Dedifferentiated amniotic fluid mesenchymal stem cell (primary cell): ENCODE measurements around the gene LCE1D.

Experiments
- DNase-seq: peaks from one replicate; pipeline ENCODE4 v3.0.0-alpha.2; 2016; ENCODE audit errors: extremely low spot score

LCE1D gene, protein sequence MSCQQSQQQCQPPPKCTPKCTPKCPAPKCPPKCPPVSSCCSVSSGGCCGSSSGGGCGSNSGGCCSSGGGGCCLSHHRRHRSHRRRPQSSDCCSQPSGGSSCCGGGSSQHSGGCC

DNA sequence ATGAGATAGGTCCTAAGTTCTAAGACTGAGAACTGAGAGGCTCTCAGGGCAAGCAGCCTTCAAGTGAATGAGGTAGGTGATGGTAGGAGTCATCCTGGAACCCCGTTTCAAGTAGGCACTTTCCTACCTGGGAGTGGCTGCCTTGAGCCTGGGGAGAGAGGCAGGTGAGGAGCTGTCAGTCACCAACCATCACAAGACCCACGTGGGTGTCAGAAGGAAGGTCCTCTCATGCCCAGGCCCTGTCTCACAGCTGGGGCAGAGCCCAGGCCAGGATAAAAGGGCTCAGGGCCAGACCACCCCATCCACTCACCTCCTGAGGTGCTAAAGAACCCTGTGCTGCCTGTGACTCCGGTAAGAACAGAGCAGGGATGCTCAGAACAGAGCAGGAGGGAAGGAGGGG is at the start of gene LCE1D:
Gene LCE1D, plus strand, starts transcription at position 301 of the 400 bp plus-strand sequence. CDS start 1,074 bp downstream, outside the sequence.
- no peak for DNase-seq

DNA sequence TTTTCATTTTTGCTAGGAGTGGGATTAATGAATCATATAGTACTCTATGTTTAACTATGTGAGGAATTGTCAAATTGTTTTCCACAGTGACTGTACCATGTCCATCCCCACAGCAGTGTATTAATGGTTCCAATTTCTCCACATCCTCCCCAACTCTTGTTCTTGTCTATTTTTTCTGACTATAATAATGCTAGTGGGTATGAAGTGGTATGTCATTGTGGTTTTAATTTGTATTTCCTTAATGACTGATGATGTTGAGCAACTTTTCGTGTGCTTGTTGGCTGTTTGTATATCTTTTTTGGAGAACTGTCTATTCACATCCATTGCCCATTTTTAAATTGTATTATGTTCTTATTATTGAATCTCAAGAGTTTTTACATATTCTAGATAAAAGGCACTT is 48.7 kb upstream of the LCE1D start:
- DNase-seq: no peak

DNA sequence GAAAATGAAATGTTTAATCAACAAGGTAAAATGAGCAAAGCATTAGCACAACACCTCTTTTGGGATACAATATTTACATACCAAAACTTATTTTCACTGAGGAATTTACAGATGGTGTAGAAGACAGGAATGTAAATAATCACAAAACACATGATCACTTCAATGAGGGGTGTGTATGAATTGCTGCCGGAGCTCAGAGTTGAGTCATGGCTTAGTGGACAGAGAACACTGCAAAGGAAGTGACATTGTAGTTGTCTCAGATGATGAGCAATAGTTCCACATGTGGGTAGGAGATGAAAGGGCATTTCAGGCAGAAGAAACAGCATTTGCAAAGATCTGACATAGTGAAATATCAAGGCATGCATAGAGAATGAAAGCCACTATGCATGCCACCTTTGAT is 44.3 kb upstream of the LCE1D start:
- no peak for DNase-seq

DNA sequence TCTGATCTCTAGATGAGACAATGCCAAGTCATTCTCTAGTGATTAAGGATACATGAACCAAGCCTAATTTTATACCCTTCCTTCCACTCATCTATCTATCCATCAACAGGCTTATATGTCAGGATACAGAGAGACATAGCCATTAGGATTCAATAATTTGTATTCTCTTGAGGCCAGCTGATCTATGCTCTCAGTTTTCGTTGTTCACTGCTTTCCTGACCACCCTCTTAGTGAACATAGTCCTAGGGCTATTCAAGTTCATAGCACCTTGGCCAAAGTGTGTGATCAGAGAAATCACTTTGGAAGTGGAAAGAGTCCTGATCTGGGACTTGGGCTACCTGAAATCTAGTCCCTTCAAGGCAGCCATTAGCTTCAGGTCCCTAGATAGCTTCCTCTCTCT is 42.9 kb upstream of the LCE1D start:
- DNase-seq: no peak

DNA sequence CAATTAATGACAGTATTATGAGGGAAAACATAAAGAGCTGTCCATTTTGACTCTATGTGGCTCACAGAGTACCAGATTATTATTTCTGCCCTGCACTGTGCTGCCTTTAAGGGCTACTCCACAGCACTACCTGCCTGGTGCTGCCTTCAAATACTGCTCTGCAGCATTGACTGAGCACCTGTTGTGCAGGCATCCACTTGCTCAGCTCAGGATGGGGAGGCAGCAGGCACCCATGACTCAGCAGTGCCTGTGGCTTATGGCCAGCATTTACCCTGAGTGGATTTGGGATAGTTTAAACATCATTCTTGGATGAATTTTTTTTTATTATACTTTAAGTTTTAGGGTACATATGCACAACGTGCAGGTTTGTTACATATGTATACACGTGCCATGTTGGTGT is 39.6 kb upstream of the LCE1D start:
- no peak for DNase-seq

DNA sequence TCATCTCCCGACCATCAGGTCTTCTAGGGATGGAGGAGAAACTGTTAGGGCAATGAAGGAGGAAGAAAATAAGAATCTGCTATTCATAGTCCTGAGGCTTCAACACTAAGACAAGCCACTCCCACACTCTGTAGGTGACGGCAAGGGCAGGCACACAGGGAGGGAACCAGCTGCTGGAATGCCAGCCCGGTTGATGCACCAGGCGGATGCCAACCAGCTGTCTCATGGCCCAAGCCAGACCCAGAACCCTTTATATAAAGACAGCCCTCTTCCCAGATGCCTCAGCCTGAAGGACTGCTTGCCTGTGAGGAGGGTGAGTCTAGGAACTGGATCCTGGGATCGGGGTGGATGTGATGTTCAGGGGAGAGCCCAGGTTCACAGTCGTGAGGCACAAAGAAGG is 38.8 kb upstream of the LCE1D start, which contains the start of gene KPRP:
Gene KPRP, plus strand, starts transcription at position 279 of the 400 bp plus-strand sequence. CDS start 1,564 bp downstream, outside the sequence.
- DNase-seq: no peak

DNA sequence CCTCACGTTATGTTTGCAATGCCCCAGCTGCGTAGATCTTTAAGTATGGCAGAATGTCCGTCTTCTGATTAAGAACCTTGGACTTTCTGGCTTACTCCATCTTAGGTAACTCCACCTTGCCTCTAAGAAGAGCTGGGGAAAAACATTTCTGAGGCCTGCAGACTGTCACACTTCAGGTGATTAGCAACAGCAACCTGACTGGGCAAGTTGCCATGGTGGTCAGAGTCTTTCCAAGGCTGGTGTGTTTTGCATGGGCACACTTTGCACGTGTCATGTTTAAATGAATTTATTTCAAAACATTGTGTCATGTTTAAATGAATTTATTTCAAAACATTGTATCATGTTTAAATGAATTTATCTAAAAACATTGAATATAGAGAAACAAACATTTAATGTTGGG is 37.9 kb upstream of the LCE1D start:
- DNase-seq: no peak

DNA sequence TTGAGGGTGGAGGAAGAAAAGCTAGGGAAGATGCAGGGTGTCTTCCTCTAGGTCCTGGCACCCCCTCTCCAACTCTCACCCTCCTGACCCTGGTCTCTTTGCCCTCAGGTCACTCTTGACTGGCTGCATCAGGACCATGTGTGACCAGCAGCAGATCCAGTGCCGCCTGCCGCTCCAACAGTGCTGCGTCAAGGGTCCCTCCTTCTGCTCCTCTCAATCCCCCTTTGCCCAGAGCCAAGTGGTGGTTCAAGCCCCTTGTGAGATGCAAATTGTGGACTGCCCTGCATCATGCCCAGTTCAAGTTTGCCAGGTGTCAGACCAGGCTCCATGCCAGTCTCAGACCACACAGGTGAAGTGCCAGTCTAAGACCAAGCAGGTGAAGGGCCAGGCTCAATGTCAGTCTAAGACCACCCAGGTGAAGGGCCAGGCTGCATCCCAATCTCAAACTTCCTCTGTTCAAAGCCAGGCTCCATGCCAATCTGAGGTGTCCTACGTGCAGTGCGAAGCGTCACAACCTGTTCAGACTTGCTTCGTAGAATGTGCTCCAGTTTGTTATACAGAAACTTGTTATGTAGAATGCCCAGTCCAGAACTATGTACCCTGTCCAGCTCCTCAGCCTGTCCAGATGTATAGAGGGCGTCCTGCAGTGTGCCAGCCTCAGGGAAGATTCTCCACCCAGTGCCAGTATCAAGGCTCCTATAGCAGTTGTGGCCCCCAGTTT is 36.9 kb upstream of the LCE1D start:
- no peak for DNase-seq

DNA sequence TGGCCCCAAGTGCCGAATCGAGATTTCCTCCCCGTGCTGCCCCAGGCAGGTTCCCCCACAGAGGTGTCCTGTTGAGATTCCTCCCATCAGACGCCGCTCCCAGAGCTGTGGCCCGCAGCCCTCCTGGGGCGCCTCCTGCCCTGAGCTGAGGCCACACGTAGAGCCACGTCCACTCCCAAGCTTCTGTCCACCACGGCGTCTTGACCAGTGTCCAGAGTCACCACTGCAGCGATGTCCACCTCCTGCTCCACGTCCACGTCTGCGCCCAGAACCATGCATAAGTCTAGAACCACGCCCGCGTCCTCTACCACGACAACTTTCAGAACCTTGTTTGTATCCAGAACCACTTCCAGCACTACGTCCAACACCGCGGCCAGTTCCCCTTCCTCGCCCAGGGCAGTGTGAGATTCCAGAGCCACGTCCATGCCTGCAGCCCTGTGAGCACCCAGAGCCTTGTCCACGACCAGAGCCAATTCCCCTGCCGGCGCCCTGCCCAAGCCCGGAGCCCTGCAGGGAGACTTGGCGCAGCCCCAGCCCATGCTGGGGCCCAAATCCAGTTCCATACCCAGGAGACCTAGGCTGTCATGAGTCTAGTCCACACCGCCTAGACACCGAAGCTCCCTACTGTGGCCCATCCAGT is 35.9 kb upstream of the LCE1D start:
- DNase-seq: no peak

DNA sequence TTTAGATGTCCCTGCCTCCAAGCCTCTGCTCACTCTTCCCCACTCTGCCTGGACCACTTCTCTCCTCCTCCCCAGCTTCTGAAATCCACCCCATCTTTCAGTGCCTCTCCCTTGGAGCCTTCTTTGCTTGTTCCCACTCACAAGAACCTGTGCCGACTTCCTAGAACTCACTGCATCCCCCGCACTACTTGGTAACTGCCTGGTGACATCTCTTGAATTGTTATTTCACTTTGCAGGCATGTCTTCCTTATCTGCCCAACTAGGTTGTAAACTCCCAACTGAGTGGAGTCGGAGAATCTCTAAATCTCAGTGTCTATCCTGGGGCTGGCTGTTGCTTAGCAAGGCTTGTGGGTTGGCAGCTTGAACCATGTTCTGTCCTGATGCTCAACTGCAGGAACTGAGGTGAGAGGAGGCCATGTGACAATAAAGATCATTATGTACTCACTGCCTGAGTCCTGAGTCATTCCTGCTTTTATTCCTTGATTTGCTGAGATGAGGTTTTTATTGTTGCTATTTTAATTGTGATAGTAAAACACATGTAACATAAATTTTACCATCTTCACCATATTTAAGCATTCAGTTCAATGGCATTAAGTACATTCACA is 34.8 kb upstream of the LCE1D start:
- DNase-seq: no peak

DNA sequence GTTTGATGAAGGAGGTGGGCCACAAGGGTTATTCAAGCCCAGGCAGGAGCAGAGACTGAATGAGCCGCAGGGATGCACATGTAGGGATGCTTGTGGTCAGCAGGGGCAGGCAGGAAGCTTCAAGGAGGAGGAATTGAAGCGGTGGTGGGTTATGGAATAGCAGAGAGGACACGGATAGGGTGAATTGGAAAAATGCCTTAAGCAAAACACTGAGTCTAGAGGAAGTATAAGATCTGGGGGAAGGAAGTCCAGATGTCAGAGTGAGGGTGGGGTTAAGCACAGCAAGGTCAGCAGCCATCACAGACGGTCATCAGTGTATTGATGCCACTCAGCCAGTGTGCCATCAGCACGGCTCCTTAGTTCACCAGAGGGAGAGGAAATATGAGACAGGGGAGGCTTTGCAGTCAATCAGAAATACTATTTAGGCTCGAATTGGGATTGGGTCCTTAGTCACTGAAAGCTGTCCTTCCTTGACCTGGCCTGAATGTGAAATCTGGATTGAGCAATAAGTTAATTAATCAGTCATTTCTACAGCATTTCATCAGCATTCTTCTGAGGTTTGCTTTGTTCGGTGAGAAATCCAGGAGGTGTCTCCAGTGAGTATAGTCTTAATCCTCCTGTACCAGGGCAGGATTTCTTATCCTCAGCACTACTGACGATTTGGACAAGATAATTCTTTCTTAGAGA is 27.5 kb upstream of the LCE1D start:
- no peak for DNase-seq

DNA sequence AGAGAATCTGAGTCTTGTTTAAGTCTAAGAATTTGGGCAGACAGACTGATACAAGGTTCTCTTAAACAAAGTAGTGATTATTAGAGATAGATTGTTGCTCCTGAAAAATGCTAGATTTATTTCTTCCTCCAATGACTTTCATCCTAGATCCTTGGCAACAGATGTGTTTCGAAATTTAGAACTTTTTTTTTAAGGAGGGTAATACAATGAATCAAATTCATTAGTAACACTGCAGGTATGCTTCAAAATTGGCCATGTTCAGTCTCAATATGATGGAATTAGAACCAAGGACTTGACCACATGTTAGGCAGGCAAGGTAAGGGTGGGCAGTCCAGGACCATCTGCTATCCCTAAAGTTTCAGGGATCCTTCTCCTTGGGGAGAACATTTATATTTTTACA is 26.1 kb upstream of the LCE1D start:
- DNase-seq: no peak

DNA sequence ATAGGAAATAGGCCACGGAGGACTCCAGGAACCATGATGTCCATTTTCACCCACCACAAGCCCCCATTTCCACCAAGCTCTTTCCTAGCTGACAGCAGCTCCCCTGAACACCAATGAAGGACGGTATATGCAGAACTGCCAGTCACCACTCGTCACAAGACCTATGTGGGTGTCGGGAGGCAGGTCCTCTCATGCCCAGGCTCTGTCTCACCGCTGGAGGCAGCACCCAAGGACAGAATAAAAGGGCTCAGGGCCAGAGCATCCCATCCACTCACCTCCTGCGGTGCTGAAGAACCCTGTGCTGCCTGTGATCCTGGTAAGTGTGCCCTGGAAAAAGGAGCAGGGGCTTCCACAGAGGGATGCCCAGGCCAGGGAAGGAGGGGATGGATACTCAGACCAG is 21.6 kb upstream of the LCE1D start, which contains the start of gene LCE1F:
Gene LCE1F, plus strand, starts transcription at position 266 of the 400 bp plus-strand sequence. CDS start 1,232 bp downstream, outside the sequence.
- DNase-seq: no peak

DNA sequence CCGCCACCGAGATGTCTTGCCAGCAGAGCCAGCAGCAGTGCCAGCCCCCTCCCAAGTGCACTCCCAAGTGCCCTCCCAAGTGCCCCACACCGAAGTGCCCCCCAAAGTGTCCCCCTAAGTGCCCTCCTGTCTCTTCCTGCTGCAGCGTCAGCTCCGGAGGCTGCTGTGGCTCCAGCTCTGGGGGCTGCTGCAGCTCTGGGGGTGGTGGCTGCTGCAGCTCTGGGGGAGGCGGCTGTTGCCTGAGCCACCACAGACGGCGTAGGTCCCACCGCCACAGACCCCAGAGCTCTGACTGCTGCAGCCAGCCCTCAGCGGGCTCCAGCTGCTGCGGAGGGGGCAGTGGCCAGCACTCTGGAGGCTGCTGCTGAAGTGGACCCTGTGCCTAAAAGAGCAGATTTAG is 20.2 kb upstream of the LCE1D start:
- DNase-seq: no peak

DNA sequence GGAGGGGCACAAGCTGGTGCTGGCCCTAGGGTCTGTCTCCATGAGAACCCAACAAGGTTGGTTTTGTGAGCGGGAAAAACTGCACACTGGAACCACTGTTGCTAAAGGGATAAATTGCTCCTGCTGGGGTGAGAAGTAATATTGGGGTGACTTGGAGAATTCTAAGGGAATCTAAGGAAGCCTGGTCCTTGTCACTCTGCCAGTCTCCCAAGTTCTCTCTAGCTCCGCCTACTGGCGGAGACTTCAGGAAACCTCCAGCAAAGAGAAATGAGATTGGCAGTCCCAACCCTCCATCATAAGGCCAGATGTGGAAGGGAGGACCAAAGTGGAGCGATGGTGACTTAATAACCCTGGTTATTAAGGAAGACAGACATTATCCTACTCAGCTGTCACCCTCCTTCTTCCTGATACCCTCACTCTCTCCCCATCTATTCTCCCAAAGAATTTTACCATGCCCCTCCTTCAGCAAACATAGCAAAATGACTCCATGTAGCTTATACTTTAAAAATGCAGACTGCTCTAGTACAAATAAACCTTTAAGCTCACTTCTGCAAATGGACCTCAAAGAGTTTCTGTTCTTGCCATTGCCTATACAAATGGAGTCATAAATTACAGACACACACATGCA is 18.9 kb upstream of the LCE1D start:
- no peak for DNase-seq

DNA sequence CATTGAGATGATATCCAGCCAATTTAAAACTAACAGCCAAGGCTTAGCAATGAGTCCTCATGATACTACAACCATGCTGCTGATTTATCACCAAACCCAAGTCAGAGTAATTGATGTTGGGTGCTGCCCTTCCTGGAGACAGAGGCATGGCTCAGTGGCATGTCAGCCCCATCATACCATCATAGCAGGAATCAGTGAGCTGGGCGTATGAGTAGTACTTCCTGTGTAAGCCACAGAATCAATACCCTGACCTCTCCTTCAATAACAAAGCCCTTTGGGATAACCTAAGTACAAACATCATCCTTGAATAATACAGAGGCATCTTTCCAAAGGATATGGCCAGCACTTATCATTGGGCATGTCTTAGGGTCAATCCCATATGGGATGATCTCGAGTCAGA is 13.4 kb upstream of the LCE1D start:
- no peak for DNase-seq

DNA sequence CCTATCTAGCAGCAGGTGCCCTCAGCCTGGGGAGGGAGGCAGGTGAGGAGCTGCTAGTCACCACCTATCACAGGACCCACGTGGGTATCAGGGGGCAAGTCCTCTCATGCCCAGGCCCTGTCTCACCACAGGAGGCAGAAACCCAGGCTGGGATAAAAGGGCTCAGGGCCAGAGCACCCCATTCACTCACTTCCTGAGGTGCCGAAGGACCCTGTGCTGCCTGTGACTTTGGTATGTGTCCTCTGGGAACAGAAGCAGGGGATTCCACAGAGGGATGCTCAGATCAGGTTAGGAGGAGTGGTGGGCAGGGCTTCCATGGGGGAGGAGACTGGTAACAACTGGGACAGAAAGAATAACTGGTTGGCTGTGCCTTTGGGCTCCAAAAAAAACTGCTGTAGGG is 10.4 kb upstream of the LCE1D start, which contains the start of gene LCE1E:
Gene LCE1E, plus strand, starts transcription at position 181 of the 400 bp plus-strand sequence. CDS start 1,043 bp downstream, outside the sequence.
- no peak for DNase-seq

DNA sequence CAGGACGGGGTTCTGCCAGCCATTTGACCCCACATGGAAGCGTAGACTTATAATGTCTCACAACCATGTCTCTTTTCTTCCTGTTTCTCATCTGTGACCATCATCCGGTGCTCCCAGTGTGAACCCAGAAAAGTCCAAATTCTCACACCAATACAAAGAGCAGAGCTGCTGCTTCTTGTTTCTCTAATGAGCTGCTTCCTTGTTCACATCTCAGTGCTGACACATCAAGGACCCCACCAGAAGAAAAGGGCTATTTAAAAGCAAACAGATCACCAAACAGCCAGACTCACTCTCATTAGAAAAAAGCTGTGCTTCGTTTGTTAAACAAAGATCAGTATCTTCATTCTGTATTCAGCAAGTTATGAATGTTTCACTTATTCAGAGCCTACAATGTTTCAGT is 835 bp upstream of the LCE1D start:
- DNase-seq: no peak

DNA sequence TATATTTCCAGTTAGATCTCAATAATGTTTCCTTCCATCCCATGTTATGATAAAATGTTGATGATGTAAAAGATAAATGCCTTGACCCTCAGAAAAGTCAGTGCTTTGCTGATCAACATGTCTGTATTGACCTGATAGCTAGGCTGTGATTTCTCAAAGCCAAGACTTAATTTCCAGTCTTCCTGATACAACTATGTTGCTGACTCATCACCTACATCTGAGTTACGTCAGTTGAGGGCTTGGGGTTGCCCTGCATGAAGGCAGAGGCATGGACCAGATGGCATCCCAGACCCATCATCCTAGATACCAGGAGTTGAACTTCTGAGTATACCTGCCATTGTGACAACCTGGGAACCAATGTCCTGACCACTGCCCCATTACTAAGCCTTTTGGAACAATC is 4.8 kb downstream of the LCE1D start:
- no peak for DNase-seq

DNA sequence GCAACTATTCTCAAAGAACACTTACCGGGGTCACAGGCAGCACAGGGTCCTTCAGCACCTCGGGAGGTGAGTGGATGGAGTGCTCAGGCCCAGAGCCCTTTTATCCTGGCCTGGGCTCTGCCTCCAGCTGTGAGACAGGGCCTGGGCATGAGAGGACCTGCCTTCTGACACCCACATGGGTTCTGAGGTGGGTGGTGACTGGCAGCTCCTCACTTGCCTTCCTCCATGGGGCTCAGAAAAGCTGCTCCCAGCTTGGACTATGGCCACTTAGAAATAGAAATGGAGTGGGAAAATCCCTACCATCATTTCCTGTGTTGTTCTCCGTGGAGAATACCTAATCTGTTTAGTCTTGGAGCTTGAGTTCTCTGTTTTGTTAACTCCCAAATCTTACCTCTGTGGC is 10.1 kb downstream of the LCE1D start, which contains the start of gene LCE1C:
Gene LCE1C, minus strand, starts transcription at position 76 of the 400 bp plus-strand sequence. CDS start 1,173 bp downstream, outside the sequence.
- DNase-seq: no peak

DNA sequence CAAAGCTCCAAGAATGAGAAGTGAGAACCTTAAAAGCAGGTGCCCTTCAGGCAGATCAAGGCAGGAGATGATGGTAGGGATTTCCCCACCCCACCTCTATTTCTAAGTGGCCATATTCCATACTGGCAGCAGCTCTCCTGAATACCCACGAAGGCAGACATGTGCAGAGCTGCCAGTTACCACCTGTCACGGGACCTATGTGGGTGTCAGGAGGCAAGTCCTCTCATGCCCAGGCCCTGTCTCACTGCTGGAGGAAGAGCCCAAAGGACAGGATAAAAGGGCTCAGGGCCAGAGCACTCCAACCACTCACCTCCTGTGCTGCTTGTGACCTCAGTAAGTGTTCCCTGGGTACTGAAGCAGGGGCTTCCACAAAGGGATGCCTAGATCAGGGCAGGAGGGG is 14.5 kb downstream of the LCE1D start:
- DNase-seq: no peak
